ENCODE results near the gene WDTC1.

- TF ChIP-seq ARID4A (CRISPR knock-in tag; IDR thresholded peaks at IDR 0.05; ENCODE audit: borderline replicate concordance) (no peak), NFYB (CRISPR knock-in tag; IDR thresholded peaks at IDR 0.05) (no peak), EZH2 (conservative IDR thresholded peaks at IDR 0.05; ENCODE audit: low read depth, low read length) (no peak), FOSL1 (CRISPR knock-in tag; IDR thresholded peaks at IDR 0.05; ENCODE audit: borderline replicate concordance) (no peak), YY1 (IDR thresholded peaks at IDR 0.05; ENCODE audit: insufficient read depth, insufficient replicate concordance, low read depth, low read length) (no peak), RBM22 (optimal IDR thresholded peaks at IDR 0.05; ENCODE audit: low read length) (no peak), HNRNPL (IDR thresholded peaks at IDR 0.05; ENCODE audit: low read depth, low read length) (no peak), TCF7L2 (IDR thresholded peaks at IDR 0.05; ENCODE audit: low read depth, low read length) (no peak)
Observed at GRCh38 chr1:27217401-27217800, 17.0 kb upstream of the WDTC1 start.
